Endothelial cell of umbilical vein (primary cell): ENCODE measurements around the gene NR2C1. TPM values are rescaled to one million over a fixed set of nuclear protein-coding genes. Genes with fewer than 3 reads are reported as not detected.

Experiments used
- BruUV-seq: library from RNA; stranded (reverse); fragments of 400-500 nt; replicated peaks from 2 replicates; lab custom pipeline; 2021; lab: Mats Ljungman, UMichigan
- CTCF ChIA-PET: fragments of 300-600, 350-600 bp; sonication (Branson Sonifier 250); formaldehyde crosslinking; loops from one replicate; lab custom pipeline; 2021; ENCODE audit warnings: antibody characterized with exemption, inconsistent platforms; lab: Charles Lee
- POLR2A ChIA-PET: fragments of 300-600, 350-600 bp; sonication (Branson Sonifier 250); formaldehyde crosslinking; loops from one replicate; lab custom pipeline; 2021; ENCODE audit warnings: antibody characterized with exemption, inconsistent platforms; lab: Charles Lee
- DNase-seq: peaks from one replicate; pipeline ENCODE4 v3.0.0-alpha.2; 2011; ENCODE audit warnings: low read depth, low spot score
- FAIRE-seq: peaks from 2 replicates; lab custom pipeline; 2011; peaks lifted over from hg19 to GRCh38; lab: Jason Lieb, UNC
- H2AFZ ChIP-seq: 2 replicates; pipeline ENCODE4 v1.6.0; 2012; ENCODE audit warnings: low read depth, low read length, control low read depth, inconsistent platforms
- H3K27ac ChIP-seq: 2 replicates; pipeline ENCODE4 v1.5.1; 2011; ENCODE audit warnings: low read depth, mild to moderate bottlenecking, control low read depth, low read length, moderate library complexity; ENCODE audit not compliant: insufficient read depth
- H3K27me3 ChIP-seq, 2 experiments: 2 replicates each; pipeline versions ENCODE4 v1.6.0 to v1.6.1; 2011; ENCODE audit warnings: low read length in 2 of 2, mixed read lengths in 1 of 2; ENCODE audit not compliant: control insufficient read depth in 2 of 2, insufficient read depth in 2 of 2
- H3K36me3 ChIP-seq, 2 experiments: 2 replicates in 1 of 2; 3 replicates in 1 of 2; pipeline ENCODE4 v1.5.1; 2011; ENCODE audit warnings: low read length in 2 of 2, mild to moderate bottlenecking in 1 of 2, moderate library complexity in 1 of 2; ENCODE audit not compliant: control insufficient read depth in 2 of 2, insufficient read depth in 2 of 2; ENCODE audit errors: extremely low read depth in 1 of 2
- H3K4me1 ChIP-seq: 3 replicates; pipeline ENCODE4 v1.5.1; 2011; ENCODE audit warnings: mild to moderate bottlenecking, low read length; ENCODE audit not compliant: control insufficient read depth, insufficient read depth; ENCODE audit errors: extremely low read depth
- H3K4me2 ChIP-seq: 2 replicates; pipeline ENCODE4 v1.6.1; 2011; ENCODE audit warnings: low read length, control low read depth, mixed read lengths; ENCODE audit not compliant: insufficient read depth
- H3K4me3 ChIP-seq, 3 experiments: fragments of 200-600 bp in 1 of 3; sonication (generic), shearing (Covaris generic) in 1 of 3; replicated peaks in 1 of 3; 2 replicates each; pipeline ENCODE4 v1.5.1; 2011 to 2016; ENCODE audit warnings: control low read depth in 3 of 3, low read length in 3 of 3, mild to moderate bottlenecking in 2 of 3, inconsistent platforms in 1 of 3, low read depth in 1 of 3, moderate library complexity in 1 of 3; ENCODE audit not compliant: insufficient read depth in 1 of 3
- H3K79me2 ChIP-seq: 2 replicates; pipeline ENCODE4 v1.6.0; 2012; ENCODE audit warnings: low read length, inconsistent platforms; ENCODE audit not compliant: control insufficient read depth, insufficient read depth
- H3K9ac ChIP-seq: replicated peaks from 2 replicates; pipeline ENCODE3; 2011; ENCODE audit warnings: low read length, control low read depth; ENCODE audit not compliant: insufficient read depth; ENCODE audit errors: extremely low read depth
- H3K9me1 ChIP-seq: replicated peaks from 3 replicates; pipeline ENCODE4 v1.6.0; 2011; ENCODE audit warnings: mild to moderate bottlenecking, low read length; ENCODE audit not compliant: control insufficient read depth, insufficient read depth; ENCODE audit errors: extremely low read depth
- H3K9me3 ChIP-seq: replicated peaks from 2 replicates; pipeline ENCODE4 v1.5.1; 2012; ENCODE audit warnings: low read length, inconsistent platforms; ENCODE audit not compliant: control insufficient read depth, insufficient read depth
- H4K20me1 ChIP-seq: replicated peaks from 2 replicates; pipeline ENCODE3; 2011; ENCODE audit warnings: mild to moderate bottlenecking, low read length; ENCODE audit not compliant: control insufficient read depth, insufficient read depth; ENCODE audit errors: extremely low read depth
- CTCF ChIP-seq, 2 donors: IDR thresholded peaks; 1 replicate in 1 of 2; 2 replicates in 1 of 2; pipeline ENCODE4 v1.5.1; 2011; ENCODE audit warnings: low read length in 2 of 2, mild to moderate bottlenecking in 2 of 2, moderate library complexity in 2 of 2, control low read depth in 1 of 2, inconsistent platforms in 1 of 2, low read depth in 1 of 2; ENCODE audit not compliant: insufficient read depth in 1 of 2; ENCODE audit errors: extremely low read depth in 1 of 2
- EZH2 ChIP-seq: IDR thresholded peaks from 2 replicates; pipeline ENCODE4 v1.6.1; 2012; ENCODE audit warnings: borderline replicate concordance, low read depth, mild to moderate bottlenecking, moderate library complexity, low read length, inconsistent platforms; ENCODE audit not compliant: severe bottlenecking
- FOS ChIP-seq: IDR thresholded peaks from 2 replicates; pipeline ENCODE4 v1.6.1; 2011; ENCODE audit warnings: mild to moderate bottlenecking, low read length, moderate library complexity, borderline replicate concordance; ENCODE audit not compliant: insufficient read depth
- GATA2 ChIP-seq: IDR thresholded peaks from 2 replicates; pipeline ENCODE4 v1.7.0; 2011; ENCODE audit warnings: low read depth, mild to moderate bottlenecking, moderate library complexity, mixed read lengths, low read length; ENCODE audit not compliant: insufficient read length, insufficient read depth
- JUN ChIP-seq: IDR thresholded peaks from 2 replicates; pipeline ENCODE4 v1.6.1; 2011; ENCODE audit warnings: borderline replicate concordance, low read depth; ENCODE audit not compliant: insufficient read length, insufficient read depth
- MAX ChIP-seq: IDR thresholded peaks from 2 replicates; pipeline ENCODE4 v1.6.1; 2011; ENCODE audit not compliant: insufficient read depth, insufficient read length
- MYC ChIP-seq: IDR thresholded peaks from one replicate; pipeline ENCODE4 v1.6.1; 2011; ENCODE audit warnings: mild to moderate bottlenecking, low read depth, low read length
- POLR2A ChIP-seq: IDR thresholded peaks from 2 replicates; pipeline ENCODE4 v1.6.1; 2012; ENCODE audit warnings: low read depth, mild to moderate bottlenecking, control low read depth, low read length
- POLR2AphosphoS5 ChIP-seq: IDR thresholded peaks from 2 replicates; pipeline ENCODE4 v1.6.1; 2012; ENCODE audit warnings: low read depth, mild to moderate bottlenecking, control low read depth, low read length, moderate library complexity; ENCODE audit not compliant: insufficient read depth
- dilution Hi-C: fragments of 300-500 bp; cut with MboI; formaldehyde crosslinking; loops from one replicate; pipeline ENCODE4 v1.15.0; 2019; ENCODE audit warnings: low sequenced_read_pairs; ENCODE audit not compliant: extremely low pct_ligation_motif_present
- intact Hi-C: fragments of 100-400 bp; cut with micrococcal nuclease; formaldehyde crosslinking; loops from one replicate; pipeline ENCODE4 v1.10.0; 2022
- polyA plus RNA-seq, 4 experiments: library from polyadenylated mRNA; depleted of rRNA in 3 of 4; stranded (reverse) in 3 of 4; unstranded in 1 of 4; fragments of >200 nt; gene quantifications; 2 replicates each; pipeline versions ENCODE4 v1.2.1 to v1.2.3, GENCODE V29; 2011 to 2012; ENCODE audit warnings: missing spikeins in 1 of 4
- total RNA-seq: library from RNA; stranded (reverse); gene quantifications from 2 replicates; pipeline ENCODE4 v1.2.3, GENCODE V29; 2021

The NR2C1 gene
- total and polyA plus RNA-seq, 2 donors (not counting 3 experiments of a cell fraction or from before 2014, with no cell fraction given): 21.0 to 37.7 TPM

DNA sequence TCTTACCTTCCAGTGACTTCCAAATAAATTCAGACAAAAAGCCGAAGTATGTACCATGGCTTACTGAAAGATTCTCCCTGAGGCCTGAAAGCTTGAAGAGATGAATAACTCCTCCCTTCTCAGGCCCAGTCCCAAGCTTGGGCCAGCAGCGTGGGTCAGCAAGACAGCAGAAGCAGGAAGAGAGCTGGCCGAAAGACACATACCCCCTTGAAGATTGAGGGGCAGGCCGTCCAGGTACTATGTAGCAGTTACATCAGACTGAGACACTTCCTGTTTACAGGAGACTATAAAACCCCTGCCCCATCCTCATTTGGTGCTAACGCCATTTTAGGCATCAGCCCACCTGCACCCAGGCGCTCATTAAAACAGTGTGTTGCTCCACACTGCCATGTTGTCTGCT lies 84.9 kb downstream of the NR2C1 start:
- CTCF ChIA-PET: interaction anchor here (2.2 kb wide), 1 partner anchor 15 kb away, joined by 6 read pairs; the partner anchor contains the start of gene NDUFA12
- POLR2A ChIA-PET: no interaction called here

More for the DNA sequence above, 84.9 kb downstream of the NR2C1 start:
- H3K79me2 ChIP-seq: peaks cover 3% of the 10 kb centered on the region
- no peak overlapping the region for H3K27ac ChIP-seq
- H3K4me1 ChIP-seq: no peaks in the 10 kb centered on the region
- no peak overlapping the region for H3K4me3 ChIP-seq
- DNase-seq (no peak), FAIRE-seq (no peak)
- H3K36me3 ChIP-seq: peaks cover 2 to 9% of the 10 kb centered on the region in 2 experiments
- H3K27me3 ChIP-seq: no peaks in the 10 kb centered on the region
- TF ChIP-seq POLR2A: no peak
- no peak for TF ChIP-seq EZH2
- TF ChIP-seq MAX: no peak
- TF ChIP-seq CTCF (IDR thresholded peaks at IDR 0.05; ENCODE audit: extremely low read depth in 1 of 2, insufficient read depth in 1 of 2, low read depth in 1 of 2, low read length in 2 of 2): no peak
- TF ChIP-seq GATA2: no peak
- TF ChIP-seq MYC: no peak
- TF ChIP-seq JUN: no peak
- no peak for TF ChIP-seq FOS
- TF ChIP-seq POLR2AphosphoS5: no peak
- no peaks in the 10 kb centered on the region for H3K9me1 ChIP-seq
- intact Hi-C loops (no loop called here), dilution Hi-C loops (no loop called here)
- no peaks in the 10 kb centered on the region for H3K9me3 ChIP-seq
- no TSS peak for BruUV-seq
- no peak overlapping the region for H3K9ac ChIP-seq
- no peaks in the 10 kb centered on the region for H4K20me1 ChIP-seq
- H3K4me2 ChIP-seq: no peak overlapping the region
- H2AFZ ChIP-seq: no peak overlapping the region
